ENCODE measurements around the gene CLEC18A.
A peak's percentile ranks its signal among the peaks of the same experiment; 100 is the strongest.
"Not testable (repeated sequence)": the region's sequence is repeated elsewhere in the genome, so short reads cannot be mapped to it uniquely, and the experiment has no call there.

The CLEC18A gene

DNA sequence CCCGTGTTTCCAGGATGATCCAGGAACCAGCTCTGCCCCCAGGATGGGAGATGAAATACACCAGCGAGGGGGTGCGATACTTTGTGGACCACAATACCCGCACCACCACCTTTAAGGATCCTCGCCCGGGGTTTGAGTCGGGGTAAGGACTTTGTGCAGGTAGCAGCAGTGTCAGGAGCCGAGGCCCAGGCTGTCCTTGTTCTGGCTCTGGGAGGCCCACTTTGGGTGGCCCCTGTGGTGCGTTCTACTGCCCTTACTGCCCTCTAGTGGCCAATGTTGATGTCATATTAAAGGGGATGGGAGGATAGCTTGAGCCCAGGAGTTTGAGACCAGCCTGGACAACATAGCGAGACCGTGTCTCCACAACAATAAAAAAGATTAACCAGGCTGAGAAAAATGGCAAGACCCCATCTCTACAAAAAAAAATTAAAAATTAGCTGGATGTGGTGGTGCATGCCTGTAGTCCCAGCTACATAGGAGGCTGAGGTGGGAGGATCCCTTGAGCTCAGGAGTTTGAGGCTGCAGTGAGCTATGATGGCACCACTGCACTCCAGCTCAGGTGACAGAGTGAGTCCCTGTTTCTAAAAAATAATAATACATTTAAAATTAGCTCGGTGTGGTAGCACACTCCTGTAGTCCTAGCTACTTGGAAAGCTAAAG lies 20.9 kb upstream of the CLEC18A start:
- peak; percentile 21 to 39 (median 26) for DNase-seq (ENCODE audit: low read depth in 3 of 3)

DNA sequence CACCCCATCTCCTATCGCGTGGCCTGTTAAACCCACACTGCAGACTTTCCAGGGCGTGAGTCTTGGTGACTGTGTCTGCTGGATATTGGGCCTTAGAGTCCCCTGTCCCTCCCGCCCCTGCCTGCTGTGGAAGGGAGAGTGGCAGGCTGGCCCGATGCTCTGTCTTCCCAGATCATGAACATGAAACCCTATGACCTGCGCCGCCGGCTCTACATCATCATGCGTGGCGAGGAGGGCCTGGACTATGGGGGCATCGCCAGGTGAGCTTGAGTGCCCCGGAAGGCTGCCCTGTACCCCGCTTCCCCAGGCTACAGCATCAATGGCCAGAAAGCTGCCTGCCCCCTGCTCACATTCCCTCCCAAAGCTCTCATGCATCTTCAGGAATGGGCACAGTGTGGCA lies 19.5 kb upstream of the CLEC18A start:
- no peak for DNase-seq (ENCODE audit: low read depth in 3 of 3)

DNA sequence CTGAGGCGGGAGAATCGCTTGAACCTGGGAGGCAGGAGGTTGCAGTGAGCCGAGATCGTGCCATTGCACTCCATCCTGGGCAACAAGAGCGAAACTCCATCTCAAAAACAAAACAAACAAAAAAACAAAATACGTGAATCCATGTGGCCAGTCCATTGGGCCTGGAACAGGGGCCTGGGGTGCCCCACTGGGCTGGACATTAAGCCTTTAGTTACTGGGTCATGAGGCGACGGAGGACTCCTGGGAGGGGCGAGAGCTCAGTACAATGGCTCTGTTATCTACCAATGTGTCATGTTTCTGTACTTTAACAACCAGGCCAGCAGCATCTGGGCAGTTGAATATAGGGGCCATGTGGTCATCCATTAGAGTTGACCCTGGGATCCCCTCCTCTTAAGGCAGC lies 18.9 kb upstream of the CLEC18A start:
- no peak for DNase-seq (ENCODE audit: low read depth in 3 of 3)

DNA sequence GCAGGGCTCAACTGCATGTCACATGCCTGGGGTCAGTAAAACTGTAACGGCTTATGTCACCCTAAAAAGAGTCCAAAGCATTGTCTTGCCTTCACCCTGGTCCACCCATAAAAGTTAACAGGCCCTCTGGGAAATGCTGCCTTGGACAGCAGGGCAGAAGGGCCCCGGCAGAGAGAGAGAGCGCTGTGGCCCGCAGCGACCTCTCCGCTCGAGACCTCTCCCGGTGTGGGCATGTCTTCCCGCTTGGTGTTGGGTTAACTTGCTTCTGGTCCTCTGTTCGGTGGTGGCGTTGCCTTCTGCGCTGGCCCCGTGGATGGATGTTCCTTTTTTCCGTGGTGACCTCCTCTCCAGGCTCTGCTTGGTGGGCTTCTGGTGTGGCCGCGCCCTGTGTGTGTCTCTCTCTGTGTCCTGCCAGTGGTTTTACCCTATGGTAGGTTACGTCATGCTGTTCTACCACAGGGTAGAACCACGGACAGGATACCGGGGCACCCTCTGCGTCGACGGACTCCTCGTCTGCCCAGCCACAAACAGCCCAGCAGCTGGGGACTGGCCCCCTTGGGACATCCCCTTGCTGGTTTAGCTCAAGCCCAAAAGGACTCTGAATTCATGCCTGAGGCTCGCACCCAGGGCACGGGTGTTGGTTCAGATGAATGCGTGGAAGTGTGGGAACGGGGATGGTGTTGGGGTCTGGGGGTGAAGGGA lies 18.3 kb upstream of the CLEC18A start:
- DNase-seq (ENCODE audit: low read depth in 3 of 3), result no peak

DNA sequence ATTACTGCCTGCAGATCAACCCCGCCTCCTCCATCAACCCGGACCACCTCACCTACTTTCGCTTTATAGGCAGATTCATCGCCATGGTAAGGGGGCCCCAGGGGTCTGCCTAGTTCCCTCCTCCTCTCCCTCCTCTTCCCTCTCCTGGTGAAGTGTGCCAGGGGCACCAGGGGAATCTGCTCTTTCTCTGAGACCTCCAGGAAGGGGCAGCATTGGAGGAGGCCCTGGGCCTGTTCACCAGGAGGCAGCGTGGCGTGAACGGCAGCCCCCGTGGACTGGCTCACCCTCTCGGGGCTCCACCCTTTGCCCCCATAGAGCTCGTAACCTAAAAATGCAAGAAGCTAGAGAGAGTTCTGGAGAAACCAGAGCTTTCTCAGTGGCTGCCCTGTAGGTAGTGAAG lies 17.1 kb upstream of the CLEC18A start:
- no peak for DNase-seq (ENCODE audit: low read depth in 3 of 3)

DNA sequence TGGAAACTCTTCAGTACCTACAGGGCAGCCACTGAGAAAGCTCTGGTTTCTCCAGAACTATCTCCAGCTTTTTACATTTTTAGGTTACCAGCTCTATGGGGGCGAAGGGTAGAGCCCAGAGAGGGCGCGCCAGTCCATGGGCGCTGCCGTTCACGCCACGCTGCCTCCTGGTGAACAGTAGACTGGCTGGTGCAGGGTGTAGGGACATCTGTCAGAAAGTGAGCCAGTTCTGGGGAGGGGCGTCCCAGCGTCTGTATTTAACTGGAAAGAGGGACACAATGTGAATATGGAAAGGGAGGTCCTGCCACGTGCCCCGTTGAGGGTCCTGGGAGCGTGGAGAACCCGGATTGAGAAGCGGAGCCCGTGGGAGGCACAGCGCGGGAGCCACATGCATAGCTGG lies 16.4 kb upstream of the CLEC18A start:
- DNase-seq (ENCODE audit: low read depth in 3 of 3), result no peak

DNA sequence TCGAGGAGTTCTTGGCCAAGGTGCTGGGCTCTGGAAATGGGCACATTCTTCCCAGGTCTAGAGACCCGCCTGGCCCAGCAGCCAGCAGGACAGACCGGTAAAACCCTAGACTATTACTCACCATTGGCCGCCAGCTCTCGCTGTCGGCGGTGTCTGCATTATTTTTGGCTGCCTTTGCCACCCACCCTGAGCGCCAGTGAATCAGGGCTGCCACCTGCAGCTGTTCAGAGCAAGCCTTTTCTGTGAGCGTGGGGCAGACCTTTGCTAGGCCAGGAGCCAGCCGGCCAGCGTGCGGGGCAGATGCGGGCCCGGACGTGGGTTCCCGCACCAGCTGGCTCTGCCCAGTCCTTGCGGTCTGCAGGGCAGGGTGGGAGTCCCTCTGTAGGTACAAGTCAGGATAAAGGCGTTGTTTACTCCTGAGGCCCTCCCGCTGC lies 15.8 kb upstream of the CLEC18A start:
- DNase-seq (ENCODE audit: low read depth in 3 of 3), result no peak

DNA sequence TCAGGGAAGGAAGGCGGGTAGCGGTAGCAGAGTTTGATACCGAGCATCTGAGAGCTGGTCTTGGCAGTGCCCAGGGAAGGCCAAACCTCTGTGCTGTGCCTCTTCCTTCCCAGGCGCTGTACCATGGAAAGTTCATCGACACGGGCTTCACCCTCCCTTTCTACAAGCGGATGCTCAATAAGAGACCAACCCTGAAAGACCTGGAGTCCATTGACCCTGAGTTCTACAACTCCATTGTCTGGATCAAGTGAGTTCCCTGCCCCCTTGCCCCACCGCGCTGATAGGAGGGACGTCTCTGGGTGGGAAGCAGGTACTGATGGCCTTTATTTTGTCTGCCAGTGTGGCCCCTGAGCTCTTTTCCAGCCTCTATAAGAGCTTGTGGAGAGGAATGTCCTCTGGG lies 15.4 kb upstream of the CLEC18A start:
- no peak for DNase-seq (ENCODE audit: low read depth in 3 of 3)

DNA sequence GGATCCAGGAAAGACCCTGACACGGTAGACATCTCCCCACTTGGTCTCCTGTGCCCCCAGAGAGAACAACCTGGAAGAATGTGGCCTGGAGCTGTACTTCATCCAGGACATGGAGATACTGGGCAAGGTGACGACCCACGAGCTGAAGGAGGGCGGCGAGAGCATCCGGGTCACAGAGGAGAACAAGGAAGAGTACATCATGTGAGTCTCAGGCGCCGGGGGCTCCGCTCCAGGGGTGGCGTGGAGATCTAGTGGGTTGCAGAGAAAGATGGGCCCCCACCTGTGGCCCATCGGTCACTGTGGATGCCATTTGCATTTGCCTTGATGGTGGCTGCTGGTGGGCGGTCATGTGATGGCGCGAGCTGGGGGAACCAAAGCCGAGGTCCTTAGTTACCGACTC lies 14.9 kb upstream of the CLEC18A start:
- DNase-seq (ENCODE audit: low read depth in 3 of 3), result no peak

DNA sequence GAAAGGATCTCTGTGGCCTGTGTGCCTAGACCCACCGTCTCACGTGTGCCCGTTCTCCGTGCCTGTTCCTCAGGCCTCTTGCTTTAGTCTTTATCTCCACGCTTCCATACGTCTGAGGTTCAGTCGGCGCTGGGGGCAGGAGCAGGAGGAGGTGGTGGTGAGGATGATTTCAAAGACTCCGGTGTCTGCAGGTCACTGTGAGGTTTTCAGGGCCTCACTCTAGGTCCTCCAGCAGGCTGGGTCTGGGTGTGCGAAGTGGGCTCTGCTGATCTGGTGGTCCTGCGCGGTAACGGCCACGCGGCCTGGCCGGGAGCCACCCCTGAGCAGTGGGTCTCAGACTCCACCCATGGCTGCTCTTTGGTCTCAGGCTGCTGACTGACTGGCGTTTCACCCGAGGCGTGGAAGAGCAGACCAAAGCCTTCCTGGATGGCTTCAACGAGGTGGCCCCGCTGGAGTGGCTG lies 14.4 kb upstream of the CLEC18A start:
- no peak for DNase-seq (ENCODE audit: low read depth in 3 of 3)

DNA sequence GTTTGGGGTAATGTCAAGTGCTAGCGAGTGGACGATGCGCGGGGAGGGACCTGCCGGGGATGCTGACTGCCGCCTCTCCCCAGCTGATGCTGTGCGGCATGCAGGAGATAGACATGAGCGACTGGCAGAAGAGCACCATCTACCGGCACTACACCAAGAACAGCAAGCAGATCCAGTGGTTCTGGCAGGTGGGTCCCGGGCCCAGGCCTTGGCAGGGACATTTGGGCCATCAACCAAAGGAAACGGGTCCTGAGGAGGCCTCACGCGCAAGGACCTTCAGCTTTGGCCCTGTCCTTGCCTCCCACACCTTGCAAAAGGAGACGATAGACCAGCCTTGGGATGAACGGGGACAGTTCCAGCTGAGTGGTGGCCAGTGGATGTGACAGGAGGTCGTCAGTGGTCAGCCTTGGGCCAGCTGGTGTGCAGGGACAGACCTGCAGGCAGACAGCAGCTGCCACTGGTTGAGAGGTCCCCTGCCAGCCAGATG lies 13.6 kb upstream of the CLEC18A start:
- DNase-seq (ENCODE audit: low read depth in 3 of 3), result no peak

DNA sequence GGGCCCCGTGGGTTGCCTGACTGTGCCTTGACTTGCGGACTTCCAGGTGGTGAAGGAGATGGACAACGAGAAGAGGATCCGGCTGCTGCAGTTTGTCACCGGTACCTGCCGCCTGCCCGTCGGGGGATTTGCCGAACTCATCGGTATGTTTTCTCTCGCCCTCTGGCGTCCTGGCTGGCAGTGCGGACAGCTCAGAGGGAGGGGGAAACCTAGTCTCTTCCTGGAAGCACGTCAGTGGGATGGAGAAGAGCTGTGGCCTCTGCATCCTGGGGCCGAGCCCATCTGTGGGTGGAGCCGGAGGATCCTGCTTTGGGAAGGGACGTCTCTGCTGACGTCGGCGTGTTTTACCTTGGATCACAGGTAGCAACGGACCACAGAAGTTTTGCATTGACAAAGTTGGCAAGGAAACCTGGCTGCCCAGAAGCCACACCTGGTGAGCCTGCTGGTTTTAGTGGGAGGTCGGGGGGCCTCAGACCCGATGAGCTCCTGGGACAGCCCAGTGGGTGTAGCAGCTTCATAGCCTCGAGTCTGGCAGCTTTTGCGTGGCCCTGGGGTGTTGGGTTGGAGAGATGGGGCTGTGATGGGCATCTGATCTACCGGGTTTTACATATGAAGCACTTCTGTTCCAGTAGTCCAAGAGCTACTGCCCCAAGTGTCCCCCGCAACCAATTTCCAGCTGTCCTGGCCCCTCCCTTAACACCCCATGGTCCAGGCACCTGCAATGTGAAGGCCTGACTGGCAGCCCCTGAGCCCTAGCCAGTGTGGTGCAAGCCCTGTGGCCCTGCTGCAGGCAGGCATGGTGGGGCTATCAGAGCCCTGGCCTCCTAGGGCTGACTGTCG lies 11.9 kb upstream of the CLEC18A start:
- DNase-seq (ENCODE audit: low read depth in 3 of 3), result no peak

DNA sequence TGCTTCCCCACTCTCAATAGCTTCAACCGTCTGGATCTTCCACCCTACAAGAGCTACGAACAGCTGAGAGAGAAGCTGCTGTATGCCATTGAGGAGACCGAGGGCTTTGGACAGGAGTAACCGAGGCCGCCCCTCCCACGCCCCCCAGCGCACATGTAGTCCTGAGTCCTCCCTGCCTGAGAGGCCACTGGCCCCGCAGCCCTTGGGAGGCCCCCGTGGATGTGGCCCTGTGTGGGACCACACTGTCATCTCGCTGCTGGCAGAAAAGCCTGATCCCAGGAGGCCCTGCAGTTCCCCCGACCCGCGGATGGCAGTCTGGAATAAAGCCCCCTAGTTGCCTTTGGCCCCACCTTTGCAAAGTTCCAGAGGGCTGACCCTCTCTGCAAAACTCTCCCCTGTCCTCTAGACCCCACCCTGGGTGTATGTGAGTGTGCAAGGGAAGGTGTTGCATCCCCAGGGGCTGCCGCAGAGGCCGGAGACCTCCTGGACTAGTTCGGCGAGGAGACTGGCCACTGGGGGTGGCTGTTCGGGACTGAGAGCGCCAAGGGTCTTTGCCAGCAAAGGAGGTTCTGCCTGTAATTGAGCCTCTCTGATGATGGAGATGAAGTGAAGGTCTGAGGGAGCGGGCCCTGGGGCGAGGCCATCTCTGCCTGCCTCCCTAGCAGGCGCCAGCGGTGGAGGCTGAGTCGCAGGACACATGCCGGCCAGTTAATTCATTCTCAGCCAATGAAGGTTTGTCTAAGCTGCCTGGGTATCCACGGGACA lies 11.1 kb upstream of the CLEC18A start:
- no peak for DNase-seq (ENCODE audit: low read depth in 3 of 3)

DNA sequence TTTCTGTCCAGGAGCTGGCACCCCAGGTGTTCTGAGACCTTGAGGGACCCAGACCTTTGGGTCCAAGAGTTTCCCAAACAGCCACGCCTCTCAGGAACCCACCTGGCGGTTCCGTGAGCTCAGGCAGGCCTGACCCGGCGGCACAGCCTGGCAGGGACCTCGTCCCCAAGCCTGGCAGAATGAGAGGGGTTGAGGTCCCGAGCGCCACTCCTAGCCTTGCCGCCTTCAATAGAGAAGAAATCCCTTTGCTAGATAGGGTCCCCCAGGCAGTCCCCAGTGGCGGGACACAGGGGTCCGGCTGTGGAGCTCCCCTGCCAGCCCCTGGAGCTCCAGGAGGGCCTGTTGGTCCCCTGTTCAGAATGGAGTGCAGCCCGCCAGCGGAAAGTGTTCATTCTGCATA lies 10.5 kb upstream of the CLEC18A start:
- DNase-seq (ENCODE audit: low read depth in 3 of 3), result no peak

DNA sequence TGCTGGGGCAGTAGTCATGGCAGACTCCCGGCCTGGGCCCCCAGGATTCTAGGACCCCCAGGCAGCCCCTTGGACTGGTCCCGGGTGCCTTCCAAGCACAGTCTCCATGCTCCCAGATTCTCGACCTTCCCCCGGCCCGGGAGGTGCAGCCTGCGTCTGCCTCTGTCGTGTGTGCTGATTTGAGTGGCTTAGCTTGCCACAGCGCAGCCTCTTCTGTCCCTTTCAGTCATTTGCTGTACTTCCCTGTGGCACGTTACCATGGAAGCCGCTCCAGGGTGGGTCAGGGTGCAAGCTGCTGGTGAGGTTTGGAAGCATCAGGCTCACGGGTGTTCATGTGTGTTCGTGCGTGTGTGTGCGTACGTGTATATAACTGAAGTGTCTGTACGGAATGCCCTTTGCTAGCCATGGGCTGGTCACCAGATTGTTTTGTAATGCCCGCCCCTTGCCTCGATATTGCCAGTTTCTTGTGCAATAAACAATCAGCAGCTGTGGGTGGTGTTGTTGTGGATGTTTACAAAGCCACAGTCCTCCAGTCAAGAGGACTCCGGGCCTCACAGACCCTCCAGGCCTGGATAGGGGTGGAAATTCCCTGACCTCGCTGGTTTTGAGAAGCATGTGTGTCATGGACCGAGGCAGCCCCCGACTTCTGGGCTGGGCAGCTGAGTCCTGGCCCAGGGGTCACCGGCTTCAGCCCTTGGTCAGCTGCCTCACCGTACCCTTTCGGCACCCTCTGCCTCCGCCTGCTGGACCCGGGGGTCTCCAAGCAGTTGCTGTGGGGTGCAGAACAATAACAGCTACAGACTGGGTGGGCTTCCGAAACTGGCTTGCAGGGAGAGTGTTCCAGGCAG lies 9.7 kb upstream of the CLEC18A start:
- no peak for DNase-seq (ENCODE audit: low read depth in 3 of 3)

DNA sequence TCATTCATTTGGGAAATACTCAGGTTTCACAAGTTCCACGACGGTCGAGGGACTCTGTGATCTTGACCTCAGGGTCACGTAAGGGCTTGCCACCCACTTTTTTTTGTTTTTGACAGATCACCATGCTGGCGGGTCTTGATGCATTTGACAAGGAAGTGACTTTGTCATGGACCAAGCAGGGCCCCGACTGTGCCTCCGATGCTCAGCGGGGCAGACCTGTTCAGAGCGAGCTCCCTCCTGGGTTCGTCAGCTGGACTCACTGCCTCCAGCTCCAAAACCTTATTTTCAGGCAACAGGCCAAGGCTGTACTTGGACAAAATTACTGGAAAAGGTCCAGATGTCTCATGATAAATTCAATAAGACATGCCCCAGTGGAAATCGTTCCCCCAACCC lies 9.0 kb upstream of the CLEC18A start:
- DNase-seq (ENCODE audit: low read depth in 3 of 3), result no peak

DNA sequence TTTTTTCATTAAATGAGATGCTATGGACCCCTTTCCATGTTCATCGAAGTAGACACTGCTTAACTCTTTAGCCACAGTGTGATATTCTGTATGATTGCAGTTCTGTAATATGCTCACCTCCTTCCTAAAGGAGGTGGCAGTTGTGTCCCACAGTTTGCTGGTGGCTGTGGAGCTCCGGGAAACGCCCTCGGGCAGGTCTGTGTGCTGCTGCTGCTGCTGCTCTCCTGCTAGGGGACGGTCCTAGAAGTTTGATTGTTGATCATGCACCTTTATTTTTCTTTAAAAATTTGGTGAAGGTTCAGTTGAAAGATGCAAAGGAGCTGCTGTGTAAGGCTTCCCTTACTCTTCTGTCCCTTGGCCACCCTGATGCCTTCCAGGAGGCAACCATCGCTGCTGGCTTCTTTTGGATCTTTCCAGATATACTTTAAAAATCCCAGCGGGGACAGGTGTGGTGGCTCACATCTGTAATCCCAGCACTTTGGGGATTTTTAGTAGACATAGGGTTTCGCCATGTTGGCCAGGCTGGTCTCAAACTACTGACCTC lies 8.4 kb upstream of the CLEC18A start:
- DNase-seq (ENCODE audit: low read depth in 3 of 3), result no peak

DNA sequence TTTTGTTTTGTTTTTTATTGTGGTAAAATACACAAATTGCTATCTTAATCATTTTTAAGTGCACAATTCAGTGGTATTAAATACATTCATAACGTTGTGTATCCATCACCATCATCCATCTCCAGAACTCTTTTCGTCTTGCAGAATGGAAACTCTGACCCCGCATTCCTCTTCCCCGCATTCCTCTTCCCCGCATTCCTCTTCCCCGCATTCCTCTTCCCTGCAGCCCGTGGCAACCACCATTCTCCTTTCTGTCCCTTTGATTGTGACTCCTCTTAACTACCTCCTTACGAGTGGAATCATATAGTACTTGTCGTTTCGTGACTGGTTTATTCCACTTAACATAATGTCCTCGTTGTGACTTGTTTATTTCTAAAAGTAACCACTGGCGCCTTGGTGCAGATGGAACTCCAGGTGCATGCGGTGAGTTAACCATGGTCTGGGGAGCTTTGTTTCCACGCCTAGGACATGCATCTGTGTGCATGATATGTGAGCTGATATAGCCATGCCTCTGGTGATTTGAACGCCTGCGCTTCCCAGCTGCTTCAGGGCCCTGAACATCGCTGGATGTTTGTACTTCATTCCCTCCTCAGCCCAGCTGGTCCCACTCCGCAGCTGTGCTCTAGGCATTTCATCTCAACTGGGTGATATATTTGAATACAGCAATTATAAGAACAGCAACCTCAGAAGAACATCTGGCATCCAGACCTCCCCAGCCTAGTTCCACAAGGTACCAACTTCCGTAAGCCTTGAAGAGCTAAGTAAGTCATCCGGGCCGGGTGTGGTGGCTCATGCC lies 7.7 kb upstream of the CLEC18A start:
- not testable (repeated sequence) for DNase-seq (ENCODE audit: low read depth in 3 of 3)

DNA sequence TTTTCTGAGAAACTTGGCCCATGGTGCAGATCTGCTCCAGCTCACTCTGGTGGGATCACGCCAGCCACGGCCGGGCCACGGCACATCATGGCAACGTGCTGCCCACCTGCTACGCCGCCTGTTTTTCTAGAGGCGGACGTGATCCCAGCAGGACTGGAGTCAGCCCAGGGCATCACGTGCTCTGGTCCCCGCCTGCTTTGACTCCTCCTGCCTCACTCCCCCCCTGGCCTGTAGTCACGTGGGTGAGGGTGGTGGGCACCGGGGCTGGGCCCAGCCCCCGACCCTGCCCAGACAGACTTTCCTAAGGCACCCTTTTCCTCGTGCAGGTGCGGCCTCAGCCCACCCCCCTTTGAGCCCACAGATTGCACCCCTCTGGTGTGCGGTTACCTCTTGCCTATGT lies 723 bp upstream of the CLEC18A start:
- DNase-seq (ENCODE audit: low read depth in 3 of 3), result not testable (repeated sequence)

DNA sequence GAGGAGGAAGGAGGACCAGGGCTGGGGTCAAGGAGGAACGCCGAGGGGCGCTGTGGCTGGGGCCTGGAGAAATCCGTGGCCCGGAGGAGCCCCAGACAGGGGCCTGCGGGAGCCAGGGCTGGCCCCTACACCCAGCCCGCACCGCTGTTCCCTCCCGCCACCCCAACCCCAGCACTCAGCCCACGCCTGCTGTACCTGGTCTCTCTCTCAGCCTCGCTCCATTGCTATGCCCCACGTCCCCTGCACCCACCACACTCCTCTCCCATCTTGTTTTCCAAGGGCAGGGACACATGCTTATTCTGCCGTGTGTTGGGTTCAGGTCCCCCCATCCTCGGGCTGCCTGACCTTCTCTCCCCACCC lies 518 bp downstream of the CLEC18A start:
- not testable (repeated sequence) for DNase-seq (ENCODE audit: low read depth in 3 of 3)
